GM12891 (cell line): ENCODE results near the gene FLT1.

Experiments
- POLR2A ChIP-seq: IDR thresholded peaks from 2 replicates; pipeline ENCODE4 v1.6.1; 2011; ENCODE audit warnings: low read depth, low read length, control low read depth
- TAF1 ChIP-seq: IDR thresholded peaks from 2 replicates; pipeline ENCODE4 v1.6.1; 2011; ENCODE audit warnings: low read depth, low read length, control low read depth

- no peak for TF ChIP-seq POLR2A
- TF ChIP-seq TAF1 = no peak
Observed at GRCh38 chr13:28344163-28344562, 150.8 kb downstream of the FLT1 start.
